PC-3 (cell line): ENCODE measurements around the gene CD151. TPM values are rescaled to one million over a fixed set of nuclear protein-coding genes. Genes with fewer than 3 reads are reported as not detected.
A peak's percentile ranks its signal among the peaks of the same experiment; 100 is the strongest.

Experiments
- ATAC-seq: fragments of 200-7000 bp; cut with Tn5 transposase; 2 replicates; pipeline ENCODE4 v1.9.1; 2020; ENCODE audit warnings: mild to moderate bottlenecking, moderate library complexity
- BruUV-seq: library from RNA; stranded (reverse); fragments of 400-500 nt; replicated peaks from 2 replicates; lab custom pipeline; 2021; lab: Mats Ljungman, UMichigan
- CTCF ChIA-PET: fragments of 300-600 bp; sonication (Branson Sonifier 250); formaldehyde crosslinking; loops from one replicate; lab custom pipeline; 2022; ENCODE audit warnings: antibody characterized with exemption; lab: Charles Lee
- POLR2A ChIA-PET: fragments of 300-600 bp; sonication (Branson Sonifier 250); formaldehyde crosslinking; loops from one replicate; lab custom pipeline; 2022; ENCODE audit warnings: antibody characterized with exemption; ENCODE audit not compliant: unreplicated experiment; lab: Charles Lee
- DNase-seq: peaks from one replicate; pipeline ENCODE4 v3.0.0-alpha.2; 2015
- H2AFZ ChIP-seq: fragments of 300-600 bp; sonication (generic); 2 replicates; pipeline ENCODE4 v1.6.0; 2016; ENCODE audit warnings: antibody characterized with exemption, low read length
- H3F3A ChIP-seq: fragments of 300-600 bp; sonication (generic); one replicate; pipeline ENCODE4 v1.6.0; 2017; ENCODE audit warnings: antibody characterized with exemption, low read length, control low read depth, mild to moderate bottlenecking; ENCODE audit not compliant: unreplicated experiment
- H3K27ac ChIP-seq: fragments of 300-600 bp; sonication (generic); 2 replicates; pipeline ENCODE4 v1.5.1; 2016; ENCODE audit warnings: mild to moderate bottlenecking, low read length
- H3K27me3 ChIP-seq: fragments of 300-600 bp; sonication (generic); 2 replicates; pipeline ENCODE4 v1.6.1; 2016; ENCODE audit warnings: low read length, mixed read lengths
- H3K36me3 ChIP-seq: fragments of 300-600 bp; sonication (generic); 2 replicates; pipeline ENCODE4 v1.6.1; 2016; ENCODE audit warnings: low read depth, mixed run types, low read length, mixed read lengths
- H3K4me1 ChIP-seq: fragments of 300-600 bp; sonication (generic); 2 replicates; pipeline ENCODE4 v1.5.1; 2016; ENCODE audit warnings: low read length; ENCODE audit not compliant: insufficient read depth
- H3K4me2 ChIP-seq: fragments of 300-600 bp; sonication (generic); 2 replicates; pipeline ENCODE4 v1.6.0; 2016; ENCODE audit warnings: low read length
- H3K4me3 ChIP-seq: fragments of 300-600 bp; sonication (generic); 2 replicates; pipeline ENCODE4 v1.5.1; 2016; ENCODE audit warnings: mild to moderate bottlenecking, low read length, mixed read lengths
- H3K79me2 ChIP-seq: fragments of 300-600 bp; sonication (generic); 2 replicates; pipeline ENCODE4 v1.6.1; 2017; ENCODE audit warnings: low read length, mixed read lengths
- H3K9ac ChIP-seq: fragments of 300-600 bp; sonication (generic); 2 replicates; pipeline ENCODE4 v1.6.0; 2016; ENCODE audit warnings: mild to moderate bottlenecking, low read length
- H3K9me2 ChIP-seq: fragments of 300-600 bp; sonication (generic); replicated peaks from 2 replicates; pipeline ENCODE4 v1.6.1; 2016; ENCODE audit warnings: mixed run types, low read length, mixed read lengths
- H3K9me3 ChIP-seq: fragments of 300-600 bp; sonication (generic); 2 replicates; pipeline ENCODE4 v1.6.1; 2016; ENCODE audit warnings: low read length, mixed read lengths
- H4K20me1 ChIP-seq: fragments of 300-600 bp; sonication (generic); 2 replicates; pipeline ENCODE4 v1.6.1; 2016; ENCODE audit warnings: low read length, mixed read lengths
- EZH2 ChIP-seq: fragments of 300-600 bp; sonication (generic); IDR thresholded peaks from one replicate; pipeline ENCODE4 v1.6.1; 2017; ENCODE audit warnings: antibody characterized with exemption, mild to moderate bottlenecking, low read length; ENCODE audit not compliant: unreplicated experiment
- EZH2phosphoT487 ChIP-seq: fragments of 300-600 bp; sonication (generic); IDR thresholded peaks from 2 replicates; pipeline ENCODE4 v1.6.1; 2018; ENCODE audit warnings: mild to moderate bottlenecking, antibody characterized with exemption, low read length, borderline replicate concordance
- intact Hi-C: fragments of 100-400 bp; cut with micrococcal nuclease; formaldehyde crosslinking; loops from 2 replicates; pipeline ENCODE4 v1.9.0; 2023
- total RNA-seq: library from RNA; depleted of rRNA; stranded (reverse); fragments of >200 nt; gene quantifications from 2 replicates; pipeline ENCODE4 v1.2.3, GENCODE V29; 2014
- TF ChIP-seq, protein P1 (sequence below): fragments of 300-600 bp; sonication (generic); conservative IDR thresholded peaks from 2 replicates; pipeline ENCODE4 v1.5.1; 2017; ENCODE audit warnings: antibody characterized with exemption, low read depth, mild to moderate bottlenecking, low read length

The CD151 gene
- total RNA-seq, 1 experiment from 2014 or later: 469 TPM

DNA sequence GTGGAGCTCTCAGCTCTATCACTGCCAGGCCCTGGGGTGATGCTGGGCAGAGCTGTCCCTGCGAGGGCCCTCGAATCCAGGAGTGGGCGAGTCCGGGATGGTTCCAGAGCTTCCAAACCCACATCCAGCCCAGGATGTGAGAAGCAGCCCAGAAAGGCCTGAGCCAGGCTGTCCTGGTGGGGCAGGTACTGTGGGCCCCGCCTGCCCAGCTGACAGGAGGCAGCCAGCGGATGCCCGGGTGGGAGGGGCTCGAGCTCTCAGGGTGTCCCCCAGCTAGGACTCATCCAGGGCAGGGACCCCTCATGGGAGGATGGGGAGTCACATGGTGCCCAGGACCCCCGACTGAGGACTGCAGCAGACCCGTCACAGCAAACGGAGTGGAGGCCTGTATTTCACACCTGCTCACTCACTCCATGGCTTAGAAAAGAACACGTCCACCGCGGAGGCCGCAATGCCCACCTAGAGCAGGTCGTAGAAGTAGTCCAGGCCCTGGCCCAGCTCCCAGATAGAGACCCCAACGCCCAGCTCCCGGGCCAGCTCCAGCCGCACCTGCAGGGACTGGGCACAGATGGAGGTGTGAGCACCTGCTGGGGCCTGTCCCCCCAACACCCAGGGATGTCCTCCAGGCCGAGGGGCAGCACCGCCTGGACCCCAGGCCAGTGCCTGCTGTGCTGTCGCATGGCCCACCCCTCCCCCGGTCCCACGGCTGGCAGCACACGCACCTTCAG is 36.8 kb downstream of the CD151 start:
- 0 out of 2 replicates have a peak, but pooled peaks have one; percentile 4 for ATAC-seq
- Histone ChIP-seq H3F3A (no peaks in the 10 kb centered on the region), H3K36me3 (no peaks in the 10 kb centered on the region), H3K4me1 (no peaks in the 10 kb centered on the region), H3K4me2 (no peak overlapping the region), H3K79me2 (no peaks in the 10 kb centered on the region), H3K27ac (no peak overlapping the region), H3K4me3 (no peak overlapping the region), H3K9ac (no peak overlapping the region), H2AFZ (no peak overlapping the region), H3K27me3 (no peaks in the 10 kb centered on the region), H3K9me2 (no peaks in the 10 kb centered on the region), H4K20me1 (no peaks in the 10 kb centered on the region), H3K9me3 (no peaks in the 10 kb centered on the region)
- ChIA-PET POLR2A (no interaction called here), CTCF (interaction anchor here (0.6 to 0.7 kb wide), 2 partner anchors 182 to 419 kb away, joined by 3 to 5 read pairs; no protein-coding TSS in a partner anchor)
- no peak for TF ChIP-seq EZH2phosphoT487
- no peak for TF ChIP-seq EZH2
- TF ChIP-seq, protein P1, sequence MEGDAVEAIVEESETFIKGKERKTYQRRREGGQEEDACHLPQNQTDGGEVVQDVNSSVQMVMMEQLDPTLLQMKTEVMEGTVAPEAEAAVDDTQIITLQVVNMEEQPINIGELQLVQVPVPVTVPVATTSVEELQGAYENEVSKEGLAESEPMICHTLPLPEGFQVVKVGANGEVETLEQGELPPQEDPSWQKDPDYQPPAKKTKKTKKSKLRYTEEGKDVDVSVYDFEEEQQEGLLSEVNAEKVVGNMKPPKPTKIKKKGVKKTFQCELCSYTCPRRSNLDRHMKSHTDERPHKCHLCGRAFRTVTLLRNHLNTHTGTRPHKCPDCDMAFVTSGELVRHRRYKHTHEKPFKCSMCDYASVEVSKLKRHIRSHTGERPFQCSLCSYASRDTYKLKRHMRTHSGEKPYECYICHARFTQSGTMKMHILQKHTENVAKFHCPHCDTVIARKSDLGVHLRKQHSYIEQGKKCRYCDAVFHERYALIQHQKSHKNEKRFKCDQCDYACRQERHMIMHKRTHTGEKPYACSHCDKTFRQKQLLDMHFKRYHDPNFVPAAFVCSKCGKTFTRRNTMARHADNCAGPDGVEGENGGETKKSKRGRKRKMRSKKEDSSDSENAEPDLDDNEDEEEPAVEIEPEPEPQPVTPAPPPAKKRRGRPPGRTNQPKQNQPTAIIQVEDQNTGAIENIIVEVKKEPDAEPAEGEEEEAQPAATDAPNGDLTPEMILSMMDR: no peak
- no TSS peak for BruUV-seq
- no peak for DNase-seq
- intact Hi-C loops: no loop called here

GRCh38 chr11:870127-870413 is 37.3 kb downstream of the CD151 start:
- no peaks in the 10 kb centered on the region for H3K9me2 ChIP-seq
- POLR2A ChIA-PET: no interaction called here
- TF ChIP-seq, protein P1: peak; percentile 40
- no peak for TF ChIP-seq EZH2phosphoT487
- H3K36me3 ChIP-seq: no peaks in the 10 kb centered on the region
- DNase-seq (peak; percentile 27), ATAC-seq (peak; percentile 36)
- no peak overlapping the region for H3K27ac ChIP-seq
- H3F3A ChIP-seq: no peaks in the 10 kb centered on the region
- CTCF ChIA-PET: interaction anchor here (0.7 kb wide), 1 partner anchor 181 kb away, joined by 5 read pairs; no protein-coding TSS in a partner anchor
- no peak overlapping the region for H2AFZ ChIP-seq
- H3K4me3 ChIP-seq: no peak overlapping the region
- H3K4me2 ChIP-seq: no peak overlapping the region
- no peak overlapping the region for H3K9ac ChIP-seq
- no peaks in the 10 kb centered on the region for H4K20me1 ChIP-seq
- no peaks in the 10 kb centered on the region for H3K4me1 ChIP-seq
- intact Hi-C loops: no loop called here
- no peaks in the 10 kb centered on the region for H3K79me2 ChIP-seq
- H3K9me3 ChIP-seq: no peaks in the 10 kb centered on the region
- H3K27me3 ChIP-seq: no peaks in the 10 kb centered on the region
- BruUV-seq: no TSS peak

GRCh38 chr11:870418-870817 is 37.7 kb downstream of the CD151 start:
- ChIA-PET CTCF (interaction anchor here (0.7 kb wide), 1 partner anchor 181 kb away, joined by 5 read pairs; no protein-coding TSS in a partner anchor), POLR2A (no interaction called here)
- ATAC-seq (no peak), DNase-seq (no peak)
- H3K4me1 ChIP-seq: no peaks in the 10 kb centered on the region
- BruUV-seq: no TSS peak
- H3K36me3 ChIP-seq: no peaks in the 10 kb centered on the region
- no peaks in the 10 kb centered on the region for H3K79me2 ChIP-seq
- intact Hi-C loops: no loop called here
- H3K9me3 ChIP-seq: no peaks in the 10 kb centered on the region
- no peak overlapping the region for H3K4me3 ChIP-seq
- no peaks in the 10 kb centered on the region for H3K9me2 ChIP-seq
- TF ChIP-seq EZH2 (no peak), EZH2phosphoT487 (no peak)
- TF ChIP-seq, protein P1: no peak
- no peaks in the 10 kb centered on the region for H4K20me1 ChIP-seq
- no peak overlapping the region for H3K9ac ChIP-seq
- no peak overlapping the region for H3K4me2 ChIP-seq
- H3F3A ChIP-seq: no peaks in the 10 kb centered on the region
- no peak overlapping the region for H2AFZ ChIP-seq
- no peaks in the 10 kb centered on the region for H3K27me3 ChIP-seq
- no peak overlapping the region for H3K27ac ChIP-seq
